NB4 (cell line): ENCODE data around the gene MAD1L1.
"Not testable (repeated sequence)": the region's sequence is repeated elsewhere in the genome, so short reads cannot be mapped to it uniquely, and the experiment has no call there.

ENCODE experiments used
- DNase-seq: peaks from one replicate; pipeline ENCODE4 v3.0.0; 2010; ENCODE audit warnings: low read depth
- H3K4me3 ChIP-seq: one replicate; pipeline ENCODE4 v1.5.1; 2011; ENCODE audit warnings: mild to moderate bottlenecking, low read depth, low read length, moderate library complexity
- MAX ChIP-seq: IDR thresholded peaks from 2 replicates; pipeline ENCODE4 v1.6.1; 2011; ENCODE audit warnings: low read depth, low read length
- MYC ChIP-seq: IDR thresholded peaks from 2 replicates; pipeline ENCODE4 v1.6.1; 2011; ENCODE audit warnings: low read depth, low read length
- POLR2A ChIP-seq: IDR thresholded peaks from 2 replicates; pipeline ENCODE4 v1.6.1; 2011; ENCODE audit warnings: mild to moderate bottlenecking; ENCODE audit not compliant: insufficient read length; ENCODE audit errors: extremely low read depth
- TF ChIP-seq, protein P1 (sequence below): IDR thresholded peaks from one replicate; pipeline ENCODE4 v1.5.1; 2012; ENCODE audit warnings: low read depth, low read length

Gene MAD1L1

GRCh38 chr7:2038931-2039728, 193.6 kb downstream of the MAD1L1 start:
- no peak for DNase-seq
- H3K4me3 ChIP-seq, result no peak overlapping the region
- TF ChIP-seq MYC (no peak), MAX (no peak), POLR2A (no peak)
- TF ChIP-seq, protein P1, sequence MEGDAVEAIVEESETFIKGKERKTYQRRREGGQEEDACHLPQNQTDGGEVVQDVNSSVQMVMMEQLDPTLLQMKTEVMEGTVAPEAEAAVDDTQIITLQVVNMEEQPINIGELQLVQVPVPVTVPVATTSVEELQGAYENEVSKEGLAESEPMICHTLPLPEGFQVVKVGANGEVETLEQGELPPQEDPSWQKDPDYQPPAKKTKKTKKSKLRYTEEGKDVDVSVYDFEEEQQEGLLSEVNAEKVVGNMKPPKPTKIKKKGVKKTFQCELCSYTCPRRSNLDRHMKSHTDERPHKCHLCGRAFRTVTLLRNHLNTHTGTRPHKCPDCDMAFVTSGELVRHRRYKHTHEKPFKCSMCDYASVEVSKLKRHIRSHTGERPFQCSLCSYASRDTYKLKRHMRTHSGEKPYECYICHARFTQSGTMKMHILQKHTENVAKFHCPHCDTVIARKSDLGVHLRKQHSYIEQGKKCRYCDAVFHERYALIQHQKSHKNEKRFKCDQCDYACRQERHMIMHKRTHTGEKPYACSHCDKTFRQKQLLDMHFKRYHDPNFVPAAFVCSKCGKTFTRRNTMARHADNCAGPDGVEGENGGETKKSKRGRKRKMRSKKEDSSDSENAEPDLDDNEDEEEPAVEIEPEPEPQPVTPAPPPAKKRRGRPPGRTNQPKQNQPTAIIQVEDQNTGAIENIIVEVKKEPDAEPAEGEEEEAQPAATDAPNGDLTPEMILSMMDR, result no peak

DNA sequence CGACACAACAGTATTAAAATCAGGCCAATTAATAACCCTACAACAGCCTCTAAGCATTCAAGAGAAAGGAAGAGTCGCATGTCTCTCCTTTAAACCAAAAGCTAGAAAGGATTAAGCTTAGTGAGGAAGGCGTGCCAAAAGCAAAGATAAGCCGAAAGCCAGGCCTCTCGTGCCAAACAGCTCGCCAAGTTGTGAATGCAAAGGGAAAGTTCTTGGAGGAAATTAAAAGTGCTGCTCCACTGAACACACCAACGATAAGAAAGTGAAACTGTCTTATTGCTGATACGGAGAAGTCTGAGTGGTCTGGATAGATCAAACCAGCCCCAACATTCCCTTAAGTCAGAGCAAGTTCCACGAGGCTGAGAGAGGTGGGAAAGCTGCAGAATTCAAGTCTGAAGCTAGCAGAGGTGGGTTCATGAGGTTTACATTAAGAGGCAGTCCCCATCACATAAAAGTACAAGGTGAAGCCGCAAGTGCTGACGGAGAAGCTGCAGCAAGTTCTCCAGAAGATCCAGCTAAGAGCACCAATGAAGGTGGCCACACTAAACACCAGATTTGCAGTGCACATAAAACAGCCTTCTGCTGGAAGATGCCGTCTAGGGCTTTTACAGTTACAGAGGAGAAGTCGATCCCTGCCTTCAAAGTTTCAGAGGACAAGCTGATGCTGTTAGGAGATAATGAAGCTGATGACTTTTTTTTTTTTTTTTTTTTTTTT, 194.8 kb downstream of the MAD1L1 start:
- no peak for DNase-seq
- no peak for TF ChIP-seq POLR2A
- TF ChIP-seq, protein P1, result no peak
- TF ChIP-seq MYC, result no peak
- no peak for TF ChIP-seq MAX
- no peak overlapping the region for H3K4me3 ChIP-seq

DNA sequence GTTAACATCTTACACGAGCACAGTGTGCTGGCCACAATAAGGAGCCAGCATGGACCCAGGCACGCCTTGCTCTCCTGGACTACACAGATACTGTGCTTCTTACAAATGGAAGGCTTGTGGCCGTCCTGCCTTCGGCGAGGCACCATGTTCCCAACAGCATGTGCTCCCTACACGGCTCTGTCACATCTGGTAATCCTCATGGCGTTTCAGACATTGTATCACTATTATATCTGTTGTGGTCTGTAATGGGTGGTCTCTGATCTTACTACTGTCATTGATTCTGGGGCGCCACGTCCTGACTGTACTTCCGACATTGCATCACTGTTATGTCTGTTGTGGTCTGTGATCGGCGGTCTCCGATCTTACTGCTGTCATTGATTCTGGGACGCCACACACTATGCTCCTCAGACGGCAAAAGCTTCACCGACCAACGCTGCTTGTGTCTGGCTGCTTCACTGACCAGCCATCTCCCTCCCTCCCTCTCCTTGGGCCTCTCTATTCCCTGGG, 195.4 kb downstream of the MAD1L1 start:
- no peak overlapping the region for H3K4me3 ChIP-seq
- no peak for DNase-seq
- TF ChIP-seq MAX (no peak), MYC (no peak), POLR2A (no peak)
- TF ChIP-seq, protein P1, result no peak

DNA sequence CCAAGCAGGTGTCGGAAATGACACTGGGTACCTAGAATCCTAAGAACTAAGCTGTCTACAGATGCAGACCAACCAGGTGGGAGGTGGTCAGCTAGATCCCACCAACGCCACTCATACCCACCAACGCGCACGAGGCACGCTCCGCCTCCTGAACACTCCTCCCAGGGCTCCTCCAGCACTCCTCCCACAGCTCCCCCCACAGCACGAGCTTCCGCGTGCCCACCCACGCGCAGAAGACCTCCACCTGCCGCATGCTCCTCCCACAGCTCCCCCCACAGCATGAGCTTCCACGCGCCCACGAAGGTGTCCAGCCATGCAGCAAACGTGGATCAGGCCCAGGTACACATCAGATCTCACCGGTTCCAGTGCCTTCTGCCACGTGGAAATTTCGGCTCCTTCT, 196.0 kb downstream of the MAD1L1 start:
- no peak for DNase-seq
- TF ChIP-seq POLR2A (no peak), MYC (no peak), MAX (no peak)
- TF ChIP-seq, protein P1, result no peak
- H3K4me3 ChIP-seq, result no peak overlapping the region

GRCh38 chr7:2036201-2036600, 196.5 kb downstream of the MAD1L1 start:
- not testable (repeated sequence) for H3K4me3 ChIP-seq, DNase-seq

DNA sequence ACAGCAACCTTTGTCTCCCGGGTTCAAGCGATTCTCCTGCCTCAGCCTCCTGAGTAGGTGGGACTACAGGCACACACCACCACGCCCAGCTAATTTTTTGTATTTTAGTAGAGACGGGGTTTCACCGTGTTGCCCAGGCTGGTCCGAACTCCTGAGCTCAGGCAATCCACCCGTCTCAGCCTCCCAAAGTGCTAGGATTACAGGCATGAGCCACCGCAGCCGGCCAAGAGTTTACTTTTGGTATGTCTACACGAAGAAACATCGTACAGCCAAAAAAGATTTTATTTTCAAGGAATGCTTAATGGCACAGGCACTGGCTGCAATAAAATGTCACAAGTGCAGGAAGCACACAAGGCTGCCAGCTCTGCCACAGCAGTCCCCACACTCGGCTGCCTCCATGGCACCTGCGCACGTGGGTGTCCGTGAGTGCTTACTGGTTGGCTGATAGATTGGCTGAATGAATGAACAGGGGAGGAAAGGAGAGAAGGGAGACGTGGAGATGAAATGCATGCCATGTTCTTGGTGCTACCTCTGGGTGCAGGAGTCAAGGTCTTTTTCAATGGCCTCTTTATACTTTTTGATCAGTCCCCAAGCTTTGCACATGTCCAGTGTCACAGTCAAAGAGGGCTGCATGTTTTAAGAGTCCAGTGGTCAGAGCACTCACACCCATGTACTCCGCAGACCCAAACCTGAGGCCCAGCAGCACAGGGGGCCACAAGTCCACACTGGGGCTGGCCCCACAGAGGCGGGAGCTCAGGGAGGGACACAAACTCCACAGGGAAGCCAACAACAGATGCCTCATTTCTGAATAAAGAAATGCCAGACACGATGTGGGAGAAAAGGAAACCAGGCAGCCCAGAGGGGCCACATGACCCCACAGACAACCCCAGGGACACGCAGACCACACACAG, 198.2 kb downstream of the MAD1L1 start:
- no peak for DNase-seq
- TF ChIP-seq MYC, result no peak
- TF ChIP-seq POLR2A, result no peak
- TF ChIP-seq, protein P1, result no peak
- no peak for TF ChIP-seq MAX
- no peak overlapping the region for H3K4me3 ChIP-seq
